Testis (tissue), 3 donors: Measurements from ENCODE around the gene CBFA2T3. TPM values are rescaled to one million over a fixed set of nuclear protein-coding genes. Genes with fewer than 3 reads are reported as not detected.

Source experiments
- DNase-seq: peaks from one replicate; pipeline ENCODE4 v3.0.0-alpha.2; 2019
- H3K27ac ChIP-seq, 2 donors: fragments of 200-600 bp; sonication (generic); one replicate each; pipeline ENCODE4 v1.5.1; 2019
- H3K27me3 ChIP-seq: fragments of 200-600 bp; sonication (generic); one replicate; pipeline ENCODE4 v1.5.1; 2019
- H3K36me3 ChIP-seq: fragments of 200-600 bp; sonication (generic); one replicate; pipeline ENCODE4 v1.5.1; 2017; ENCODE audit warnings: low read depth; ENCODE audit errors: missing control alignments
- H3K4me1 ChIP-seq: fragments of 200-600 bp; sonication (generic); one replicate; pipeline ENCODE4 v1.5.1; 2019
- H3K4me3 ChIP-seq, 2 donors: fragments of 200-600 bp; sonication (generic); one replicate each; pipeline ENCODE4 v1.5.1; 2017 to 2019
- H3K9me3 ChIP-seq: fragments of 200-600 bp; sonication (generic); one replicate; pipeline ENCODE4 v1.5.1; 2017
- CTCF ChIP-seq, 3 experiments: fragments of 450-650 bp in 2 of 3; fragments of 200-600 bp in 1 of 3; sonication (generic) in 1 of 3; IDR thresholded peaks; one replicate each; pipeline ENCODE4 v1.5.1; 2016 to 2019; ENCODE audit warnings: antibody characterized with exemption in 3 of 3, mild to moderate bottlenecking in 2 of 3, moderate library complexity in 1 of 3
- POLR2A ChIP-seq: fragments of 450-650 bp; IDR thresholded peaks from one replicate; pipeline ENCODE4 v1.6.1; 2017; ENCODE audit warnings: antibody characterized with exemption, mild to moderate bottlenecking, moderate library complexity
- WGBS, 2 donors: methylation state at CpG; one replicate each; pipeline ENCODE4 v1.1.5; 2018; 5-methylcytosine and 5-hydroxymethylcytosine counted together
- intact Hi-C: fragments of 100-400 bp; cut with DNase I; formaldehyde crosslinking; loops from one replicate; pipeline ENCODE4 v1.15.1; 2023; ENCODE audit warnings: low total_unique reads
- polyA plus RNA-seq: library from polyadenylated mRNA; stranded (reverse); fragments of 350-450 nt; fragmentation: Illumina TruSeq; extraction: RNeasy Lipid Tissue Mini Kit (QIAGEN cat#74804); gene quantifications from one replicate; pipeline ENCODE4 v1.2.3, GENCODE V29; 2014; ENCODE audit warnings: low read depth, low replicate concordance; ENCODE audit not compliant: insufficient read depth
- total RNA-seq, 2 donors: library from RNA; depleted of rRNA; stranded (reverse); fragments of >200 nt; gene quantifications; one replicate each; pipeline ENCODE4 v1.2.3, GENCODE V29; 2016

CBFA2T3 gene
- total and polyA plus RNA-seq, 3 donors from 2014 or later = 7.1 to 11.9 (median 9.2) TPM

- no peaks in the 10 kb centered on the region for H3K4me1 ChIP-seq
- no peak overlapping the region for H3K4me3 ChIP-seq
- intact Hi-C loops = no loop called here
- H3K27me3 ChIP-seq = no peaks in the 10 kb centered on the region
- TF ChIP-seq CTCF (IDR thresholded peaks at IDR 0.05) (no peak), POLR2A (no peak)
- H3K36me3 ChIP-seq = no peaks in the 10 kb centered on the region
- no peak for DNase-seq
- WGBS, 2 donors = 81 to 87% methylated on average over 10 to 41 of the region's 41 CpGs
- no peak overlapping the region for H3K27ac ChIP-seq
- no peaks in the 10 kb centered on the region for H3K9me3 ChIP-seq
Measured at GRCh38 chr16:88983771-88984687, 7.0 kb upstream of the CBFA2T3 start.

GRCh38 chr16:88983165-88983564, 6.2 kb upstream of the CBFA2T3 start:
- no peak for DNase-seq
- no peaks in the 10 kb centered on the region for H3K27me3 ChIP-seq

GRCh38 chr16:88982286-88983084, 5.5 kb upstream of the CBFA2T3 start:
- Histone ChIP-seq H3K36me3 (no peaks in the 10 kb centered on the region), H3K4me1 (no peaks in the 10 kb centered on the region), H3K27ac (no peak overlapping the region), H3K9me3 (no peaks in the 10 kb centered on the region), H3K4me3 (no peak overlapping the region), H3K27me3 (no peaks in the 10 kb centered on the region)
- TF ChIP-seq POLR2A = no peak
- no peak for TF ChIP-seq CTCF (IDR thresholded peaks at IDR 0.05)
- no peak for DNase-seq
- 68 to 71% methylated on average over 15 to 24 of the region's 25 CpGs for WGBS, 2 donors
- intact Hi-C loops = no loop called here

More at GRCh38 chr16:88983165-88983564, 6.2 kb upstream of the CBFA2T3 start:
- Histone ChIP-seq H3K4me1 (no peaks in the 10 kb centered on the region), H3K36me3 (no peaks in the 10 kb centered on the region), H3K4me3 (no peak overlapping the region), H3K9me3 (no peaks in the 10 kb centered on the region), H3K27ac (no peak overlapping the region)
- intact Hi-C loops = no loop called here
- WGBS, 2 donors = 80% methylated on average over 11 of the region's 11 CpGs; no CpG with 5 or more reads in 1 of the 2 donors
- no peak for TF ChIP-seq POLR2A
- TF ChIP-seq CTCF (IDR thresholded peaks at IDR 0.05) = no peak

- Histone ChIP-seq H3K27ac (no peak overlapping the region), H3K4me3 (no peak overlapping the region), H3K9me3 (no peaks in the 10 kb centered on the region), H3K27me3 (no peaks in the 10 kb centered on the region), H3K36me3 (no peaks in the 10 kb centered on the region), H3K4me1 (no peaks in the 10 kb centered on the region)
- DNase-seq = no peak
- 85 to 90% methylated on average over 3 of the region's 3 CpGs for WGBS, 2 donors
- TF ChIP-seq CTCF (IDR thresholded peaks at IDR 0.05) (no peak), POLR2A (no peak)
- intact Hi-C loops = no loop called here
Measured at GRCh38 chr16:88979353-88980015, 2.5 kb upstream of the CBFA2T3 start.
